Thyroid gland (tissue), 4 donors: ENCODE data around the gene FBXO31. TPM values are rescaled to one million over a fixed set of nuclear protein-coding genes. Genes with fewer than 3 reads are reported as not detected.

Source experiments
- DNase-seq, 2 donors: peaks; one replicate each; pipeline ENCODE4 v3.0.0-alpha.2; 2019
- H3K27ac ChIP-seq, 3 donors: fragments of 200-600 bp; sonication (generic); 1 replicate in 2 of 3; 2 replicates in 1 of 3; pipeline ENCODE4 v1.5.1; 2016 to 2019; ENCODE audit warnings: mild to moderate bottlenecking in 1 of 3, moderate library complexity in 1 of 3
- H3K27me3 ChIP-seq: fragments of 200-600 bp; sonication (generic); one replicate; pipeline ENCODE4 v1.5.1; 2019
- H3K36me3 ChIP-seq, 2 donors: fragments of 200-600 bp; sonication (generic); one replicate each; pipeline ENCODE4 v1.5.1; 2016 to 2019
- H3K4me1 ChIP-seq, 2 donors: fragments of 200-600 bp; sonication (generic); one replicate each; pipeline ENCODE4 v1.5.1; 2017 to 2019
- H3K4me3 ChIP-seq, 3 donors: fragments of 200-600 bp; sonication (generic); replicated peaks in 1 of 3; 1 replicate in 2 of 3; 2 replicates in 1 of 3; pipeline ENCODE4 v1.5.1; 2016; ENCODE audit warnings: mild to moderate bottlenecking in 1 of 3
- H3K9me3 ChIP-seq: fragments of 200-600 bp; sonication (generic); one replicate; pipeline ENCODE4 v1.5.1; 2017
- CTCF ChIP-seq, 6 experiments: fragments of 200-600 bp in 3 of 6; fragments of 450-650 bp in 3 of 6; sonication (generic) in 3 of 6; IDR thresholded peaks; one replicate each; pipeline ENCODE4 v1.5.1; 2016 to 2019; ENCODE audit warnings: antibody characterized with exemption in 6 of 6, mild to moderate bottlenecking in 2 of 6, inconsistent platforms in 1 of 6, moderate library complexity in 1 of 6
- POLR2A ChIP-seq, 2 donors: fragments of 450-650 bp; IDR thresholded peaks; one replicate each; pipeline ENCODE4 v1.6.1; 2017; ENCODE audit warnings: antibody characterized with exemption in 2 of 2, mild to moderate bottlenecking in 2 of 2, moderate library complexity in 1 of 2
- WGBS, 2 donors: methylation state at CpG; one replicate each; pipeline ENCODE4 v1.1.5; 2017; 5-methylcytosine and 5-hydroxymethylcytosine counted together
- intact Hi-C: fragments of 100-400 bp; cut with DNase I; formaldehyde crosslinking; loops from one replicate; pipeline ENCODE4 v1.15.1; 2023
- total RNA-seq, 4 donors: library from RNA; depleted of rRNA; stranded (reverse); fragments of >200 nt; gene quantifications; one replicate each; pipeline ENCODE4 v1.2.3, GENCODE V29; 2016

FBXO31 gene
- total RNA-seq, 4 donors from 2014 or later: 23.8 to 62.5 (median 54.9) TPM

GRCh38 chr16:87306516-87306915, 77.1 kb downstream of the FBXO31 start:
- TF ChIP-seq POLR2A (IDR thresholded peaks at IDR 0.05): no peak
- TF ChIP-seq CTCF (IDR thresholded peaks at IDR 0.05): no peak
- H3K4me3 ChIP-seq: no peak overlapping the region
- intact Hi-C loops: no loop called here
- H3K27ac ChIP-seq: no peak overlapping the region
- no peaks in the 10 kb centered on the region for H3K9me3 ChIP-seq
- no peaks in the 10 kb centered on the region for H3K27me3 ChIP-seq
- no peak for DNase-seq
- WGBS, 2 donors: 82 to 90% methylated on average over 3 of the region's 3 CpGs
- H3K4me1 ChIP-seq: no peaks in the 10 kb centered on the region
- H3K36me3 ChIP-seq: no peaks in the 10 kb centered on the region

DNA sequence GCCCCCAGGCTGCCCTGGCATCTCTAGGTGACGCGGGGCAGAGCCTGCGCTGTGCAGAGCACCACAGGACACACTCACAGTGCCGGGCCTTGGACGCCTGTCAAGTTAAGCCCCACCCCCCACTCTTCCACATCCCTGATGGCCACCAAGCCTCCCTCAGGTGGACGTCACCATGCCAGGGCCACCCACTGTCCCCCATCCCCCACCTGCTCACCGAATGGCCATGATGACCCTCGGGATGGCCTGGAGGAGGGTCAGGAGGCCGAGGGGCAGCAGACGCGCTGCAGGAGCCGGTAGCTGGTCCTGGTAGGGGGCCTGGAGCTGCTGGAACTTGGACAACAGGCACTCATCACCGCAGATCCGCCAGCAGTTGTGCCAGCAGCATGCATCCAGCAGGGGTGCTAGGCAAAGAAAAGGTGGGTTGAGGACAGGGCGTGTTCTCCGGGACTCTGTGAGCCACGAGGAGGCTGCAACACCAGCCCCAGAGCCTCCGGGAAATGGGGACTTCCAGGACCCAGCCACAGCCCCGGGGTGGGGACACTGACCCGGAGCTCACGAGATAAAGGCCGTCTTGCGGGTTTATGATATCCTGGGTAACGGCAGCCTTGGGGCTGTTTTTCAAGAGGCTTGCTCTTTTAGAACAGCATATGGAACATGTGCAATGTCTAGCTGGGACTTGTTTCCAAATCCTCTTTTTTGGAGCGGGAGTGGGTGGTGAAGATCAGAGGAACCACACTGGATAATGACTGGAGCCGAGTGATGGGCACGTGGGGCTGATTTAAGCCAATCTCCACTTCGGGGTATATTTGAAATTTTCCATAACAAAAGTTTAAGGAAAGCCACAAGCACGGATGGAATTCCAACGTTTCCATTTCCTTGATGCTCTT, 77.8 kb downstream of the FBXO31 start:
- WGBS, 2 donors: 67 to 70% methylated on average over 25 to 29 of the region's 30 CpGs

GRCh38 chr16:87304951-87305350, 78.6 kb downstream of the FBXO31 start:
- TF ChIP-seq CTCF (IDR thresholded peaks at IDR 0.05): no peak
- no peak for TF ChIP-seq POLR2A (IDR thresholded peaks at IDR 0.05)
- Histone ChIP-seq H3K4me3 (no peak overlapping the region), H3K27ac (no peak overlapping the region), H3K9me3 (no peaks in the 10 kb centered on the region), H3K4me1 (no peaks in the 10 kb centered on the region), H3K27me3 (no peaks in the 10 kb centered on the region), H3K36me3 (no peaks in the 10 kb centered on the region)
- 78 to 82% methylated on average over 10 of the region's 10 CpGs for WGBS, 2 donors
- intact Hi-C loops: no loop called here
- no peak for DNase-seq

More for the DNA sequence above, 77.8 kb downstream of the FBXO31 start:
- Histone ChIP-seq H3K9me3 (no peaks in the 10 kb centered on the region), H3K4me3 (no peak overlapping the region), H3K36me3 (no peaks in the 10 kb centered on the region), H3K27ac (no peak overlapping the region), H3K27me3 (no peaks in the 10 kb centered on the region), H3K4me1 (no peaks in the 10 kb centered on the region)
- no peak for TF ChIP-seq POLR2A (IDR thresholded peaks at IDR 0.05)
- no peak for TF ChIP-seq CTCF (IDR thresholded peaks at IDR 0.05)
- intact Hi-C loops: no loop called here
- no peak for DNase-seq

GRCh38 chr16:87303962-87304521, 79.5 kb downstream of the FBXO31 start:
- 94 to 98% methylated on average over 4 of the region's 4 CpGs for WGBS, 2 donors
- DNase-seq: no peak
- no peak for TF ChIP-seq POLR2A (IDR thresholded peaks at IDR 0.05)
- no peak for TF ChIP-seq CTCF (IDR thresholded peaks at IDR 0.05)
- Histone ChIP-seq H3K9me3 (no peaks in the 10 kb centered on the region), H3K4me1 (no peaks in the 10 kb centered on the region), H3K4me3 (no peak overlapping the region), H3K36me3 (no peaks in the 10 kb centered on the region), H3K27me3 (no peaks in the 10 kb centered on the region), H3K27ac (no peak overlapping the region)
- intact Hi-C loops: no loop called here

GRCh38 chr16:87303431-87303930, 80.1 kb downstream of the FBXO31 start:
- no peaks in the 10 kb centered on the region for H3K36me3 ChIP-seq
- intact Hi-C loops: no loop called here
- no peak for DNase-seq

More at GRCh38 chr16:87303431-87303930, 80.1 kb downstream of the FBXO31 start:
- TF ChIP-seq CTCF (IDR thresholded peaks at IDR 0.05) (no peak), POLR2A (IDR thresholded peaks at IDR 0.05) (no peak)
- WGBS, 2 donors: 78 to 91% methylated on average over 2 to 7 of the region's 7 CpGs
- H3K27ac ChIP-seq: no peak overlapping the region
- no peaks in the 10 kb centered on the region for H3K27me3 ChIP-seq
- H3K9me3 ChIP-seq: no peaks in the 10 kb centered on the region
- no peaks in the 10 kb centered on the region for H3K4me1 ChIP-seq
- no peak overlapping the region for H3K4me3 ChIP-seq
